Activated CD4-positive, CD25-positive, alpha-beta regulatory T cell treated with anti-CD3 and anti-CD28 coated beads, Interleukin-2, amount 50 U/mL, for 72 hours (primary cell): Measurements from ENCODE around the gene DLX6.

Source experiments
- DNase-seq: peaks from one replicate; pipeline ENCODE4 v3.0.0; 2021

DLX6 gene

DNA sequence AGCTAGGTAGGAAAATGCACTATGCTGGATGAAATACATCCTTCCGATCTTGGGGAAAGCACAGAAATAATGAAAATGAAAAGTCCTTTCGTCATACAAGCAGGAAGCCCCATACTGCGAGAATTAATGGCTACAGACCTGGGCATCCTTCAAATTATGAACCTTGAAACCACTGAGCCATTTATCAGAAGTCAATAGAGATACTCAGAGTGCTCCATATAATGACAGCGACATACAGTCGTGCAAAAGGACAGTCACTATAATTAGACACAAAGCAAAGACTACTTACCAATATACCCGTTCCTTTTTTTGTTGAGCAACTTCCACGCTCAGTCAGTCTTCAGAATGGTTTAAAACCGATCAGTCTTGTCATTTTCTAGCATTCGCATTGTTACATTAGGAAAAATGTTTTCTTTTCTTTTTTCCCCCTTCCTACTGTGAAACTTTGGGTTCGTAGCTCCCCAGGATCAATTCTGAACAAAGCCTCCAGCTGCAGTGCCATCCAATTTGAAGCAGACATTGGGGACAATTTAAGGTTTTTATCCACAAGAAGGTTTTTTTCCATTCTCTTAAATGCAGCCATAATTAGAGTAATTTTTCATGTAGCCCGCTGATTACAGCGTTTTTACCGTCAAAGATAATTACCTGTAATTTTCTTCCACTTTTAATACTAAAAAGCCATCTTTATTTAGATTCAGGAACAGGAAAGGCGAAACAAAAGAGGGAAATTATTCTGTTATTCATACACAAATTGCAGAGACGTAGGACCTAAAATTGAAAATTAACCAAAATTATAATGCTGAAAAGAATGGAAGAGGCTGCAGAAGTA, 6.4 kb downstream of the DLX6 start:
- DNase-seq = no peak

DNA sequence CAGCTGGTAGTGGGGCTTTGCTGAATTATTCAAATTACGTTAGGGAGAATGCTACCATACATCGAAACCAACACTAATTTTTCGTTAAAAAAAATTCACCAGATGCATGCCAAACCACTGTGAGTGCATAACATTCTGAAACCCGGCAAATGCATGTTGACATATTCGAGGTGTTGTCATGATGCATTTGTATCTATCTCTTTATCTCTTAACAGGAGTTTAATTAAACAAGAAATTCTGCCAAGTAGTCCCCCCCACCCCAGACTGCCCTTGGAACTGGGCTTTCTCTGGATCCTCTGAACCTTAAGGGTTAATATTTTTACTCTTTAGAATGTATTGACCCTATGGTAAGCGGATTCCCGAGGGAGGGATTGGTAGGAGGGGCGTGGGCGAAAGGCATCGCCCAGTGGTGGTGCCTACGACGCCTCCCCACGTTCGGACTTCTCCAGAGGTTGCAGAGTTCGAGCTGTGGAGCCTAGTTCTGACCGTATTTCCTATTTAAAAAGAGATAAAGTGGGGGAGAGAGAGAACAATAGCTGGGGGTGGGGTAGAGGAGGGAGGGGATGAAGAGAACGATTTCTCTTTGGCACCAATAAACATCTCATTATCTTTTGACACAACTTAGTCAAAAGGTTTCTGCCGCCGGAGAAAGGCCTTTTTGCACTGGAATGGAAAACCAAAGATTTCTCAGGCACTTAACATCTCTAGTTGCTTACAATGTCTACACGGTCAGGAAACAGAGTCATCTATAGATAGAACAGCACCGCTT, 7.2 kb downstream of the DLX6 start:
- DNase-seq = no peak

DNA sequence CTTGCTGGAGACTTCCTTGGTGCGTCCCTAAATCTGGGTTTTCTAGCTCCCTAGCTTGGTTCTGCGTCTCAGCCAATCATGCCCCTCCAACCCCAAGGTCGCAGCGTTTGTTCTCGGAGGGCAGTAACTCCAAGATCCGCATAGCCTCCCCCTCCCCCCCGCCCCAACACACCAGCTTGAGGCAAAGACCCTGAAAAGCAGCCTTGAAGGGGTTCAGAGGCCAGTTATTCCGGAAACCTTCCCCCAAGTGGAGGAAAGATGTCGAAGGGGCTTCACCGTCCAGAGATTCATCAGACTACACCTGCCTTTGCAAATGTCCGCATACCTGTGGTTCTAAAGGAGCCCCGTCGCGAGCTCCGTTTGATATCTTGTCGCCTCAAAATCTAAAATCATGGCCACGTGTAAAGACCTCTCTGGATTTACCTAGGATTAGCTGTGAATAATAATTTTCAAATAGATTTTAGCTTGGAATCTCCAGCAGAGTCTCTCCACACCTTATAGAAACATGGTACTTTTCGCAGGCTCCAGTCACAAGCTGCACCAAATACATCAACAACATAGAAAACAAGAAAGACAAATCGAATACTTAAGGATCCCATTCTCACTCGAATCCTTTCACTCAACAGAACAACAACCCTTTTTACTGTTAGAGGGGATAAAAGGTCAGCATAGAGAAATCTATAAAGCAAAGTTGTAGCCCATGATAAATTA, 7.9 kb downstream of the DLX6 start:
- no peak for DNase-seq

DNA sequence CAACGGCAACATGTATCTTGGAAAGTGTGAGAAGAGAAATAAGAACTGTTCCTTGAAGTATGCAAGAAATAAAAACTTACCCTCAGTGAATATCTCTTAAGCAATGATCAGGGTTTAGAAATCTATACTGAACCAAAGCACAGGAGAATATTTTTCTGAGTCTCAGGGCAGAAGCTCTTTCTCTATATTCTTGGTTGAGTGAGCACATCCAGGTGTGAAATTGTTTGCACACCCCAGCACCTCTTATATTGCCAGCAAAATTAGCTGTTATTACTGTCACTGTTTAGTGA, 8.4 kb downstream of the DLX6 start:
- no peak for DNase-seq

DNA sequence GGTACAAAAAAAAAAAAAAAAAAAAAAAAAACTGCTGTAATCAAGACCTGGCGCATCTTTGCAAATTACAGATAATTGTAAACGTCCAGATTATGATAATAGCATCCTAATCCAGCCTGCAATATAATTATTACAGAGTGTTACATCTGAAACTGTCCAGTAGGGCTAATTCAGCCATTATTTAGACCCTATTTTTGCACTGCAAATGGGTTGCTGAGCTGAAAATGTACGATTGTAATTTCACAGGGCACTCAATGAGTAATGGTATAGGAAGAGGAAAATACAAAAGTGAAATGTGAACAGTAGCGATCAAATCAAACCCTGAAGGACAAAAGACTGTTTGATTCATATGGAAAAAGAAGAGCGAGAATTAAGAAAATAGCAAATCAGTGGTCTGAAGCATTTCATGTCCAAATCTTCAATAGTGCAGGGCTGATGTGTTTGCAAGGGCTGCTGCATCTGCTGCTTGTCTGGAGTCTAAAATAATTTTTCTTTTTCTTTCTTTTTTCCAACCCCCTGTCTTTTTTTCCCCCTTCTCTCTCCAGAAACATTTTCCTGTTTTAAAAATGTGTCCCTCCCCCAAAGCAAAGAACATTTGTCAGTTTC, 8.9 kb downstream of the DLX6 start:
- DNase-seq = no peak

DNA sequence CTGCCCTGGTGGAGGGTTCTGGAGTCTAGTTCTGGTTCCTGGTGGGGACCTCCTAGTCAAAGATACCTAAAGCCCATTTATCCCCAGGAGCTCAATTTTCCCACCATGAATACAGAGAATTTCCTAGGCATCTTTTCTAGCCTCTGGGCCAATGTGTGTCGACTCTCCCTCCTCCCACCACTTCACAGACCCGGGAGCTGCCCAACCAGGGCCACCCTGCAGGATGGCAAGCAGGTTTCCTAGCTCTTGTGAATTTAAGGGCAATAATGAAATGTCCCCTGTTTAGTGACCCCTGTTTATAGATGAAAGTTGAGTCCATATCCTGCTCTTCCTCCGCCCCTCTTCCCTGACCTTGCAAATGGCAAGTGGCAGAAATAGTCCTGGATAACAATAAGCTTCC, 9.9 kb downstream of the DLX6 start:
- no peak for DNase-seq

DNA sequence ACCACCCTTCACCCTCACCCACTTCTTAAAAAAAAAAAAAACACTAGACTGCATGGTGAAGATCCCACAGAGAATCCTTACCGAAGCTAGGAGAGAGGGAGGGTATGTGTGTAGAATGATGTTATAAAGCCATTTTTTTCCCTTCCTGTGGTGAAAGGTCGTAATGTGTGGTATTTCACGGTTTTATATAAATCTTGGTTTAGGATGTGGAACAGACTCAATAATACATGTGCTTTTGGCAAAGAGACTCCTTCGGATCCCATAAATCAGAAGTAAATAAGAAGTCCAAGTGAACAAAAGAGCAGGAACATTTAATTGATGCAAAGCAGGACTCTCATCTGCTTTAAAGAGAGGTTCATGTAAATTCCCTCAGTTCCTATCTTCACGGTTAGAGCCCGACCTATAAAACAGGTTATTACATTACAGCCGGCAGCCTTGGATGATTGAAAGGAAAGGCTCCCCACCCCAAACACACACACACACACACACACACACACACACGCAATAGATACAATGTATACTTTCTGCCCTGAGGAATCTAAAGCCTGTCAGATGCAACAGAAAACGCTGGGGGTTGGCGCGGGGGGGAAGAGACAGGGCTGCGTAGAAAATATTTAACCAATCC, 10.5 kb downstream of the DLX6 start:
- no peak for DNase-seq

DNA sequence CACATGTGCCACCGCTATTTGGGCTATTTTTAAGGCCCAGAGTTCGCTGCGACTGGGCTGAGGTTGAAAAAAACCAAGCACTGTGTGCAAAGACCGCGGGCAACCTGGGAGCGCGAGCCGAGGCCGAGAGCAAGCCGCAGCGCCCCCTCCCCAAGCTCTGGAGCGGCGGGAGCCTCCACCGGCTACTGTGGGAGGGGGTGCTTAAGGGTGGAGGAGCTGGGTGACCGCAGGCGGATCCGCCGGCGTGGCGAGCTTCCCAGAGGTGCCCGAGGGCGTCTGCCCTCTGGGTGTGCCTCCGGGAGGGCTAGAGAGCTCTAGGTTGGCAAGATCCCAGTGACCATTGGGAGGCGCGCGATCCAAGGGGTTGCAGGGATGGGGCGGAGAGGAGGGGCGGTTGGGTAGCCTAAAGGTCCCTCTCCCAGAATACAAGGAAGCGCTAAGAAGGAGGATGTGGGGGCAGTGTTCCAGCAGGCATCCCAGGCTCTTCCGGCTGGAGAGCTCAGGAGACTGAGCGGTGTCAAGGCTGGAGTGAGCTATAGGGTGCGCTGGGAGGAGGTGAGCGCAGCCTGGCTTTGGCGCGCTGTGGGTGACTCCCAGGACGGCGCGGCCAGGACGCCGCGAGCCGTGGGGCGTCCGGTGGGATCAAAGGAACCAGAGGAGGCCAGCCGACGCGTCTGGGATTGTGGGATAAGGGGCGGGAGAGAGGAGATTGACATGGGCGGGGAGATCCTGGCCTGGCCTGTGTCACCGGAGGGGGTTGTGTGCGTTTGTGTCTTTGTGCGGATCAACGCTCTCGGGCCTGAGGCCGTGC, 11.2 kb downstream of the DLX6 start:
- no peak for DNase-seq

DNA sequence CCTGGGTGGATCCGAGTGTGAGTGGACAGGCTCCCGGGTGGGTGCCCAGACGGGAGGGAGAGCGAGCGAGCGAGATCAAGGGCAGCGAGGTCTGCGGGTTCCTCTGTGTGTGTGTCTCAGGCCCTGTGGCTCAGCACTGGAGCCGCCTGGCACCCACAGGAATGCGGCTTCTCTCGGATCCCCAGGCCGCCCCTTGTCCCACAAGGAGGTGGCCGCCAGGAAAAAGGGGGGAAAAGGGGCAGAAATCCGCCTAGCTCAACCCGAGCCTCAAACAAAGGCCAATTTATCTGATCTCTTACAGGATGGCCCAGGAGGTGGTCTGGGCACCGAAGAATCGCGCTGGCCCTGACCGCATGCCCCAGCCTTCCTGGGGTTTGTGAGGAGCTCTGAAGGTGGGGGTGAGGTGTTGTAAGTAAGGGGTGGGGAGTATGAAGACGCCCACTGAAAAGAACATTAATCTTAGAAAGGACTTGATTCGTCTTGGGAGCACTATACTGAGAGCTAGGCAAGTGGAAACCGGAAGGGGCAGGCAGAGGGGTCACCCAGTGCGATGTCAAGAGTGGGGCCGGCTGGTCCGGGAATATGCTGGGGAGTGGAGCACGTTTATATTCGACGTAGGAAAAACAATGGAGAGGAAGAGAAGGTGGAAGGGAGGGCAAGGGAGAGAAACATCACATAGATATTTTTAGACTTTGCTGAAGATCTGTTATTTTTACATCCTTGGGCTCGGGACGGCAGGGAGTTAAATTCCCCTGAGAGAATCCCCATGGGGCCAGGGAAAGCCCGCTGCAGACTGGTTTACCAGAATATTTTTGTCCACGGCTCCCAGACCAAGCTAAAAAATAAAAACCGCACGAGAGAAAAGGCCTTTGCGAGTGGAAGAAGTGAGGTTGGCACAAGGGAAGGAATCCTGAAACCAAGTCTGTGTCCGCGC, 12.1 kb downstream of the DLX6 start:
- DNase-seq = no peak

DNA sequence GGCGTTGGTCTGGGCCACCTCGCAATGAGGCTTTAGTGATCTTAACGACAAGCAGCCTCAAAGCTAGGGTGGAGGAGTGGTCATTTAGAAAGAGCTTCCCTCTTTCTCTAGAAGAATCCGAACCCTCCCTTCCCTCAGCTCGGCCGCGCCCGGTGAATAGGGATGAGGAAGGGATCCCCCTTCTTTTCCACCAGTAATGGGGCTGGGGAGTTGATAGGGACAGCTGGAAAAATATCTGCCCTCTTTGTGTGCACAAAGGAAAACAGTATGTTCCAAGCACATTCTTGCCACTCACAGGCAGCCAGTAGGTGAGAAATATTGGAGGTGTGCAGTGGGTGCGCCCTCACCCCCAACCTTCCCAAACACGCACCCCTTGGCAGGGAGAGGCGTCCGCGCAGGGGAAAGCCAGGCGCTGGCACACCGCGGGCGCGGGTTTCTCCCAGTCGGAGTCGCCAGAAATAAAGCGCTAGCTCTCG, 12.8 kb downstream of the DLX6 start:
- DNase-seq = no peak

DNA sequence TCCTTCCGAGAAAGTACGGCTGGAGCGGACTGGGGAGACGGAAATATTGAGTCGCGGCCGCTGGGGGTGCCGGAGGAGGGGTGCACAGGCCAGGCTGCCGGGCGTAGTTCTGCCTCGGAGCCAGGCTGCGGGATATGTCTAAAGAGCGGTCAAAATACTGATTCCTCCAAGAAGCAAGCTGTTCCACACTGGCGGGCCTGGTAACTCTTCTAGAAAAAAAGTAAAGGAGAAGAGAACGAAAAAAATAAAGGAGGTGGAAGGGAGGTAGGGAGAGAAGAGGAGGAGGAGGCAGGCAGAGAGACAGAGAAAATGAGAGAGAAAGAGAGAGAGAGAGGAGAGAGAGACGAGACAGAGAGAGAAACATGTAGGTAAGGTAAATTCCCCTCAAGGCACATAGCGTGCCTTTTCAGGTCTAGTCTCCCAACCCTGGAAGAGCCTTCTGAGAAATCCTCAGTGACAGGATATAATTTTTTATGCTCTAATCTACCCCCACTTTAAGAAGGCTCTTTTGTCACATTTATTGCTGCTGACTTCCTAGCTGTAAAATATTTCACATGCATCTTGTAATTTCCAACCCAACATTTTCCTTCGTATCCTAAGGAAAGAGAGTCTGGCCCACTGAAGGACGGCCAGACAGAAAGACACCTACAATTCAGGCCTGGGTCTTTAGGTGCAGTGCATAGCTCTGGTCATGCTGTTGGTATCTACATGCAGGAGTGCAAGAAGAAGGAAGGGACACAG, 13.6 kb downstream of the DLX6 start:
- no peak for DNase-seq

DNA sequence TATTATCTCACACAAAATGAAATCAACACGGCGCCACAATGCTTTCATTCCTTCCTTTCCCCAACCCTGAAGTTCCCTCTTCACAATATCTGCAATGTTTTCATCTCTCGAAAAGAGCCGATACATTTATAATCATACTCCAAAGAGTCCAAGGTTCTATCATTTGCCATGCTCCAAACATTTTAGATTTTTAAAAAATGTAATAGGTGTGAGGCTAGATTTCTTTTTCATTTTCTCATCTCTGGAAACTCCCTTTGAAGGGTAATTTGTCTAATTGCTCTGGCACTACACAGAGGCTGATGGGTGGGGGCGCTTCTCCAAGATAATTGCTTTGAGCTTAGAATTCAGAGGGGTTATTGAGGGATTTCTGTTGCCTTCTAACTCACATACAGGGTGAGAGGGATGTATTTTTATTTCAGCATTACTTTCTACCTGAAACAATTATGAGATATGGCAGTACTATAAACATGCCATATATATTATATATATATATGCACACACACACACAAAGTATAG, 14.4 kb downstream of the DLX6 start:
- DNase-seq = no peak

DNA sequence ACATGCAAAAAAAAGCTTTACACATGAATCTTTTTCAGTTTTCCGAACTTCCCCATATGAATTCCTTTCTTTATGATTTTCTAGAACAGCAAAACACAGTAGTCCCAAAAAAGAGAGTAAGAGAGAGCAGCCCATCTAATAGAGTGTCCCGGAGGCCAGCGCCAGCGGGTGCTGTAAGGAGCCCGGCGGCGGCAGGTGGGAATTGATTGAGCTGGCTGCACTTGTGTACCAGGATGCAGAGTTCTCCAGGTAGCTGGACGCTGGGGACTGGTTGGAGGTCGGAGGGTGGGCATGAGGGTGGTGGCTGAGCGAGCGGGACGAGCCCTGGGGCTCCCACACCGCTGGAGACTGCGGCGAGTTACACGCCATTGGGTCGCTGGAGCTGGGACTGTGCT, 15.2 kb downstream of the DLX6 start:
- DNase-seq = no peak

DNA sequence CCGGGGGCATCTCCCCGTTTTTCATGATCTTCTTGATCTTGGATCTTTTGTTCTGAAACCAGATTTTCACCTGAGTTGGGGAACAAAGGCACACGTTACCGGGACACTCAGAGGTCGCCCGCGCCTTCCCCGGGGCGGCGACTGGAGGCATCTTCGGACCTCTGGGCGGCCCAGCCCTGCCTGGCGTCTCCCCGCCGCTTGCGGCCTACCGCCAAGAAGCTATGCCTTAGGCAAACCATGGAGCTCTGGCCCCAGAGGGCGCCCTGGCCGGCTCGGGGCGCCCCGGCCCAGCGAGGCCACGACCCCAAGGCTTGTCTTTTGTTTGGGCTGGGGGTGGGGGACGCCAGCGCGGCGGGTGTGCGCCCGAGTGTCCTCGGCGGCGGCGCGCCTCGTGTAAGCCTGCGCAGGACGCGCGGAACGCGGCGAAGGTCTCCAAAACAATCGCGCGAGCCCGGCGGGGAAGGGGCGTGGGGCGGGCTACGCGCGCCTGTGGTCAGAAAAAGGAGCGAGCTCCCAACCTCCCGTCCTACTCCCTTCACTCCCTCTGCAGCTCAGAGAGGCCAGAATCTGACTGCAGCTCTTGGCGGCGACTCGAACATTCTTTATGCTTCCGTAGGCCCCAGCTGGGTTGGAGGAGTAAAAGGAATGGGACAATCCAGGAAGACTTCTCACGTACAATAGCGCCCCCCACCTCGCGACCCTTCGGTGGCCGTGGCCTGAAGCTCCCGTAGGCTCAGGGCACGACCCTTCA, 15.8 kb downstream of the DLX6 start:
- no peak for DNase-seq

DNA sequence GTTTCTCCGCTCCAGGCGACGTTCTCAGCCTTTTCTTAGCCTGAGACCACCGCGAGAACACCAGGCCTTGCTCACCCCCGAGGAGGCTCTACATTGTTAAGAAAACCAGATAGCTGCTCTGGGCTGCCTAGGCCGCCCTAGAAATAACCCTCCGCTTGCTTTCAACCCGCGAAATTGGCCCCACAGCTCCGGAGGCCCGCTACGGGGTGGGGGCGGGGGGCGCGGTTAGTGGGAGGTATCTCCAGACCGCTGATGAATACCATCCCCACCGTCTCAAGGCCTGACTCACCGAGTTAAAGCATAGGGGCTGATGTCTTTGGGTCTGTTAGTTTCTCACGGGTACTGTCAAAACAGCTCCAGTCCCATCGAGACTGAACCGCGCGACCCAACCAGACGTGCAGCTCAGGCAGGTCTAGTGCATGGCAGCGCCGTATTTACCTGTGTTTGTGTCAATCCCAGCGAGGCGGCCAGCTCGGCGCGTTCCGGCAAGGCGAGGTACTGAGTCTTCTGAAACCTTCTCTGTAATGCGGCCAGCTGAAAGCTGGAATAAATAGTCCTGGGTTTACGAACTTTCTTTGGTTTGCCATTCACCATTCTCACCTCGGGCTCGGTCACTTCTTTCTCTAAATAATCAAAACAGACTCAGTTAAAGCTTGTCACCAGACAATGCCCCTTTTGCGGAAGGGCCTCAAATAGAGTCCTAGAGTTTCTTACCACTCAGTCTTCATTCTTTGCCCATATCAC, 16.6 kb downstream of the DLX6 start:
- no peak for DNase-seq

DNA sequence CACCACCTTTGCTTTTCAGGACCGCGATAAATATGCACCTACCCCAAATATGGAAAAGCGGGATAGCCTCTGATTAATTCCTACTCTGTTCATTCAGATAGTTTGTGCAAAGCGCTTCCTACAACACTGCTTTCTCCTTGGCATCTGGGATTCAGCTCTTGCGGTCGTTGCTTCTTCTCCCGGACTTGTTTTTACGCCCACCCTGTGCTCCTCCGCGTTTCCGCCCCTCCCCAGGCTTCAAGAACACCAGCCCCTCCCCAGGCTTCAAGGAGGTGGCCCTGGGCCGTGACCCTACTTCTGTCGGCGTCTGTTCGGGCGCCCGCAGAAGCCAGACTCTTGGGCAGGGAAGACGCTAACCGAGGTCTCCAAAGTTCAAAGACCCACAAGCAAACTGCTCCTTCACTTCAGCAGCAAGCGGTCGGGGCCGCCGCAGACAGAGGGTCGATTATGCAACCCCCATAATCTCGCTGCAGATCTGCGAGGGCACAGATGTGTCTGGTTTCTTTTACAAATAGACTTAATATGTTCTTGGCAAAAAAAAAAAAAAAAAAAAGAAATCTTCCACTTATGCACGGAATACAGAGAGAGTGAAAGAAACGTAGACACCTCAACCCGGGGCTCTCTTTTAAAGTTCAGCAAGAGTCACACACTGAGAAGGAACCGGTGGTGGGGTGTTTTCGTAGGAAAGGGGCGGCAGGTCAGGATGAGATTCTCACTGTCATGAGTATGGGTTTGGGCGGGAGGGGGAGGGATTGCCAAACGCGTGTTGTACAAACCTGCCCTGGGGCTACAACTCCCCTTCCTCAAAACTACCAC, 17.3 kb downstream of the DLX6 start:
- no peak for DNase-seq
